WI38 (cell line): ENCODE measurements around the gene SH3GLB2.

Source experiments
- H3K4me3 ChIP-seq: 2 replicates; pipeline ENCODE4 v1.5.1; 2011; ENCODE audit warnings: low read depth, mild to moderate bottlenecking, control low read depth, low read length
- CTCF ChIP-seq: IDR thresholded peaks from 2 replicates; pipeline ENCODE4 v1.5.1; 2012; ENCODE audit warnings: low read depth, mild to moderate bottlenecking, control low read depth, low read length

SH3GLB2 gene

GRCh38 chr9:129071526-129072126 is 43.5 kb upstream of the SH3GLB2 start:
- TF ChIP-seq CTCF: no peak
- H3K4me3 ChIP-seq: no peak overlapping the region

- TF ChIP-seq CTCF: no peak
- H3K4me3 ChIP-seq: no peak overlapping the region
Measured at GRCh38 chr9:129070696-129071525, 42.8 kb upstream of the SH3GLB2 start.

- TF ChIP-seq CTCF: no peak
- no peak overlapping the region for H3K4me3 ChIP-seq
Measured at GRCh38 chr9:129069862-129070641, 41.9 kb upstream of the SH3GLB2 start.

GRCh38 chr9:129068990-129069861 is 41.1 kb upstream of the SH3GLB2 start:
- no peak overlapping the region for H3K4me3 ChIP-seq
- no peak for TF ChIP-seq CTCF

GRCh38 chr9:129068110-129068509 is 40.0 kb upstream of the SH3GLB2 start:
- no peak overlapping the region for H3K4me3 ChIP-seq
- no peak for TF ChIP-seq CTCF

- TF ChIP-seq CTCF: no peak
- H3K4me3 ChIP-seq: no peak overlapping the region
Measured at GRCh38 chr9:129064499-129064908, 36.4 kb upstream of the SH3GLB2 start.
